ENCODE measurements around the gene SLC7A14.

DNA sequence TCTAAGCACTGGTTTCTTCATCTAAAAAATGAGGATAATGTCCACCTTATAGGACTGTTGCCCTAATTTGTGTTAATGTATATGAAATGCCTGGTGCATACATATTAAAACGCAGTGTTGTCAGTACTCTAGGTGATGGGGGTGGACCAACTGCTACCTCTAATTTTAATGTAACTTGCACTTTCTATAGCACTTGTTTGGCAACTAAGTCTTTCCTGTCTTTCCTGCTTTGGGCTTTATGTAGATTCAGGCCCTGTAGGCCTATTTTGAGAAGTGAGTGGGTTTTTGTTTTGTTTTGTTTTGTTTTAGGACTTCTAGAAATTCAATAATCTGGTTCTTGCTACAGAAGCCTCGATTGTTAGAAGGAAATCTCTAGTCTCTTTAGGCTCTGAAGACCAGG lies 21.2 kb downstream of the SLC7A14 start:
- TF ChIP-seq POLR2A (IDR thresholded peaks at IDR 0.05; ENCODE audit: extremely low read depth, insufficient read length): no peak
- TF ChIP-seq, protein P1, sequence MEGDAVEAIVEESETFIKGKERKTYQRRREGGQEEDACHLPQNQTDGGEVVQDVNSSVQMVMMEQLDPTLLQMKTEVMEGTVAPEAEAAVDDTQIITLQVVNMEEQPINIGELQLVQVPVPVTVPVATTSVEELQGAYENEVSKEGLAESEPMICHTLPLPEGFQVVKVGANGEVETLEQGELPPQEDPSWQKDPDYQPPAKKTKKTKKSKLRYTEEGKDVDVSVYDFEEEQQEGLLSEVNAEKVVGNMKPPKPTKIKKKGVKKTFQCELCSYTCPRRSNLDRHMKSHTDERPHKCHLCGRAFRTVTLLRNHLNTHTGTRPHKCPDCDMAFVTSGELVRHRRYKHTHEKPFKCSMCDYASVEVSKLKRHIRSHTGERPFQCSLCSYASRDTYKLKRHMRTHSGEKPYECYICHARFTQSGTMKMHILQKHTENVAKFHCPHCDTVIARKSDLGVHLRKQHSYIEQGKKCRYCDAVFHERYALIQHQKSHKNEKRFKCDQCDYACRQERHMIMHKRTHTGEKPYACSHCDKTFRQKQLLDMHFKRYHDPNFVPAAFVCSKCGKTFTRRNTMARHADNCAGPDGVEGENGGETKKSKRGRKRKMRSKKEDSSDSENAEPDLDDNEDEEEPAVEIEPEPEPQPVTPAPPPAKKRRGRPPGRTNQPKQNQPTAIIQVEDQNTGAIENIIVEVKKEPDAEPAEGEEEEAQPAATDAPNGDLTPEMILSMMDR (IDR thresholded peaks at IDR 0.05; ENCODE audit: low read depth, low read length): no peak
- TF ChIP-seq, protein P2, sequence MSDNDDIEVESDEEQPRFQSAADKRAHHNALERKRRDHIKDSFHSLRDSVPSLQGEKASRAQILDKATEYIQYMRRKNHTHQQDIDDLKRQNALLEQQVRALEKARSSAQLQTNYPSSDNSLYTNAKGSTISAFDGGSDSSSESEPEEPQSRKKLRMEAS (IDR thresholded peaks at IDR 0.05; ENCODE audit: low read depth, low read length): no peak

All from NB4 (cell line).